ENCODE measurements around the gene NUBPL. TPM values are rescaled to one million over a fixed set of nuclear protein-coding genes. Genes with fewer than 3 reads are reported as not detected.

The NUBPL gene
- polyA plus RNA-seq, 1 of the 3 experiments (the other 2 are of a cell fraction) = 4.0 TPM

- 83% methylated on average over 2 of the region's 2 CpGs for WGBS (ENCODE audit: low lambda C conversion rate)
- Histone ChIP-seq H3K4me2 (no peak overlapping the region), H3F3A (replicated peaks; ENCODE audit: insufficient read depth) (no peaks in the 10 kb centered on the region), H3K79me2 (ENCODE audit: insufficient read depth) (no peaks in the 10 kb centered on the region), H3K9me2 (no peaks in the 10 kb centered on the region), H3K27me3 (ENCODE audit: insufficient read depth) (no peaks in the 10 kb centered on the region), H3K9ac (no peak overlapping the region), H3K9me3 (no peaks in the 10 kb centered on the region), H4K20me1 (ENCODE audit: insufficient read depth) (no peaks in the 10 kb centered on the region), H3K4me1 (ENCODE audit: control insufficient read depth in 1 of 2, insufficient read depth in 2 of 2, low read depth in 1 of 2, low read length in 1 of 2) (no peaks in the 10 kb centered on the region), H2AFZ (ENCODE audit: low read depth) (no peak overlapping the region), H3K4me3 (ENCODE audit: low read depth in 2 of 2, low read length in 1 of 2) (no peak overlapping the region), H3K36me3 (replicated peaks in 1 of 2; ENCODE audit: control insufficient read depth in 1 of 2, insufficient read depth in 2 of 2, low read length in 1 of 2) (peaks cover 0 to 6% of the 10 kb centered on the region in 2 experiments), H3K27ac (ENCODE audit: low read depth in 2 of 2, low read length in 1 of 2) (no peak overlapping the region)
- TF ChIP-seq RCOR1 (IDR thresholded peaks at IDR 0.05; ENCODE audit: low read length) = no peak
- no peak for TF ChIP-seq GABPA (IDR thresholded peaks at IDR 0.05; ENCODE audit: low read depth)
- no peak for TF ChIP-seq ELF1 (IDR thresholded peaks at IDR 0.05)
- no peak for TF ChIP-seq SMC3 (IDR thresholded peaks at IDR 0.05; ENCODE audit: low read depth, low read length)
- TF ChIP-seq TCF12 (IDR thresholded peaks at IDR 0.05) = no peak
- TF ChIP-seq MEF2A (IDR thresholded peaks at IDR 0.05; ENCODE audit: borderline replicate concordance, low read depth) = no peak
- TF ChIP-seq MAX (IDR thresholded peaks at IDR 0.05; ENCODE audit: low read depth) = no peak
- no peak for TF ChIP-seq RFX5 (IDR thresholded peaks at IDR 0.05; ENCODE audit: low read length)
- TF ChIP-seq PBX3 (IDR thresholded peaks at IDR 0.05) = no peak
- TF ChIP-seq RXRA (IDR thresholded peaks at IDR 0.05; ENCODE audit: borderline replicate concordance, low read depth) = no peak
- no peak for TF ChIP-seq TEAD4 (IDR thresholded peaks at IDR 0.05; ENCODE audit: borderline replicate concordance, insufficient read depth)
- TF ChIP-seq FOSL2 (IDR thresholded peaks at IDR 0.05; ENCODE audit: borderline replicate concordance, low read depth) = no peak
- TF ChIP-seq SIN3A (IDR thresholded peaks at IDR 0.05; ENCODE audit: borderline replicate concordance, low read depth, low read length) = no peak
- TF ChIP-seq POLR2AphosphoS5 (IDR thresholded peaks at IDR 0.05; ENCODE audit: low read depth, low read length) = no peak
- TF ChIP-seq FOXM1 (IDR thresholded peaks at IDR 0.05; ENCODE audit: low read depth) = no peak
- TF ChIP-seq IRF3 (IDR thresholded peaks at IDR 0.05; ENCODE audit: low read depth, low read length) = no peak
- no peak for TF ChIP-seq CTCF (IDR thresholded peaks at IDR 0.05)
- TF ChIP-seq TAF1 (IDR thresholded peaks at IDR 0.05; ENCODE audit: borderline replicate concordance, low read depth, low read length) = no peak
- POLR2A ChIA-PET = no interaction called here
- CTCF ChIA-PET = no interaction called here
- DNase-seq = no peak
These were observed 44.5 kb downstream of the NUBPL start for GRCh38 chr14:31605702-31606101.
